SJSA1 (cell line): ENCODE data around the gene LTO1. TPM values are rescaled to one million over a fixed set of nuclear protein-coding genes. Genes with fewer than 3 reads are reported as not detected.
"Not testable (repeated sequence)": the region's sequence is repeated elsewhere in the genome, so short reads cannot be mapped to it uniquely, and the experiment has no call there.

Source experiments
- DNase-seq, 2 experiments: peaks; one replicate each; pipeline ENCODE4 v3.0.0-alpha.2; 2015 to 2020; ENCODE audit warnings: low spot score in 2 of 2, low read depth in 1 of 2
- H3K27ac ChIP-seq: fragments of 250-450 bp; sonication (Bioruptor Pico); 2 replicates; pipeline ENCODE4 v1.5.1; 2020; ENCODE audit warnings: mild to moderate bottlenecking, moderate library complexity
- H3K27me3 ChIP-seq: fragments of 250-450 bp; sonication (Bioruptor Pico); replicated peaks from 2 replicates; pipeline ENCODE4 v1.5.1; 2020; ENCODE audit warnings: mild to moderate bottlenecking, moderate library complexity
- H3K36me3 ChIP-seq: fragments of 250-450 bp; sonication (Bioruptor Pico); 2 replicates; pipeline ENCODE4 v1.5.1; 2020; ENCODE audit warnings: mild to moderate bottlenecking
- H3K4me1 ChIP-seq: fragments of 250-450 bp; sonication (Bioruptor Pico); replicated peaks from 2 replicates; pipeline ENCODE4 v1.6.1; 2021; ENCODE audit warnings: mild to moderate bottlenecking
- H3K4me3 ChIP-seq: fragments of 250-450 bp; sonication (Bioruptor Pico); 2 replicates; pipeline ENCODE4 v1.5.1; 2020; ENCODE audit warnings: mild to moderate bottlenecking
- H3K9me3 ChIP-seq: fragments of 250-450 bp; sonication (Bioruptor Pico); replicated peaks from 2 replicates; pipeline ENCODE4 v1.5.1; 2020; ENCODE audit warnings: mild to moderate bottlenecking
- total RNA-seq: library from RNA; depleted of rRNA; stranded (reverse); fragments of >200 nt; shearing (Covaris generic); gene quantifications from 2 replicates; pipeline ENCODE4 v1.2.3, GENCODE V29; 2014

The LTO1 gene
- total RNA-seq, 1 experiment from 2014 or later: 54.7 TPM

- not testable (repeated sequence) for H3K36me3 ChIP-seq
- peak; percentile 74 to 84 for DNase-seq
Observed at GRCh38 chr11:69695995-69696394, 20.8 kb upstream of the LTO1 start.

DNA sequence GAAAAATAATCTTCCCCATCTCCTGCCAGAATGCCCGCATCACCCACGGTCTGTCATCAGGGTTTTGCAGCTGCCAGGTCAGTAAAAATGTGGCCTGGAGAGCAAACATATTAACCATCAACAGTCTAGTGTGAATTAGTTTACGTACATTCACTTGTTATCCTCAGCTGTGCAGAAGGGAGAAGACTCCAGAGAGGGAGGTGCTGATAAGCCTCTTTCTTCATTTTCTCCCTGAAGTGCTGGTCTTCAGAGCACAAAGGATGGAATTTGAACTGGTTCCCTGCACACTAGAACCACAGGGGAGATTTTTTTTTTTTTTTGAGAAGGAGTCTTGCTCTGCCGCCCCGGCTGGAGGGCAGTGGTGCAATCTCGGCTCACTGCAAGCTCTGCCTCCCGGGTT, 20.4 kb upstream of the LTO1 start:
- Histone ChIP-seq H3K4me1 (peaks cover 44% of the 10 kb centered on the region), H3K9me3 (peaks cover 5% of the 10 kb centered on the region; the same call in 1 of the 2 replicates), H3K36me3 (0 out of 2 replicates have a peak, but pooled peaks cover 3% of the 10 kb centered on the region), H3K27ac (peak overlapping the region; percentile 12; the same call in 1 of the 2 replicates), H3K4me3 (no peak overlapping the region), H3K27me3 (no peaks in the 10 kb centered on the region)
- peak in 1 of 2 experiments; percentile 79 for DNase-seq

More at GRCh38 chr11:69695995-69696394, 20.8 kb upstream of the LTO1 start:
- not testable (repeated sequence) for H3K27me3 ChIP-seq, H3K4me3 ChIP-seq, H3K27ac ChIP-seq, H3K9me3 ChIP-seq
- peaks cover 48% of the 10 kb centered on the region for H3K4me1 ChIP-seq

DNA sequence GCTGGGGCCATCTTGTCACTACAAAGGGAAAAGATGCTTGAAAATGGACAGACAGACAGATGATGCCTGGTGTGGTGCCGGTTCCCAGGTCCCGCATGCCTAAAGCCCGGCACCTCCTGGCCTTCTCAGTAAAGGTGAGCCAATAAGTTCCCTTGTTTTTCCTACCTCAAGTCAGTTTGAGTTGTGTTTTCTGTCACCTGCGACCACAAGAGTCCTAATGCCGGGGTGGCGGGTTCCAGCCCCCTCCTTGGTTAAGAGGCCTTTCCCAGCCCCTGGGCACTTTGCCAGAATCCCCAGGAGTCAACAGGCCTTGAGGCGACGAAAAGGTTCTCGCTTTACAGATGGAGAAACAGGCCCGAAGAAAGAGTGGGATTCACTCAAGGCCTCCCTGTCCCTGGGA, 19.6 kb upstream of the LTO1 start:
- H3K4me3 ChIP-seq: no peak overlapping the region
- peaks cover 37% of the 10 kb centered on the region for H3K4me1 ChIP-seq
- 0 out of 2 replicates have a peak, but pooled peaks cover 3% of the 10 kb centered on the region for H3K36me3 ChIP-seq
- DNase-seq: no peak
- H3K27me3 ChIP-seq: no peaks in the 10 kb centered on the region
- no peak overlapping the region for H3K27ac ChIP-seq
- peaks cover 5% of the 10 kb centered on the region; the same call in 1 of the 2 replicates for H3K9me3 ChIP-seq

- peaks cover 5% of the 10 kb centered on the region; the same call in 1 of the 2 replicates for H3K9me3 ChIP-seq
- H3K27me3 ChIP-seq: no peaks in the 10 kb centered on the region
- no peak overlapping the region for H3K27ac ChIP-seq
- H3K4me3 ChIP-seq: no peak overlapping the region
- no peak for DNase-seq
- no peaks in the 10 kb centered on the region for H3K36me3 ChIP-seq
- peaks cover 30% of the 10 kb centered on the region for H3K4me1 ChIP-seq
Observed at GRCh38 chr11:69692422-69692821, 17.3 kb upstream of the LTO1 start.

DNA sequence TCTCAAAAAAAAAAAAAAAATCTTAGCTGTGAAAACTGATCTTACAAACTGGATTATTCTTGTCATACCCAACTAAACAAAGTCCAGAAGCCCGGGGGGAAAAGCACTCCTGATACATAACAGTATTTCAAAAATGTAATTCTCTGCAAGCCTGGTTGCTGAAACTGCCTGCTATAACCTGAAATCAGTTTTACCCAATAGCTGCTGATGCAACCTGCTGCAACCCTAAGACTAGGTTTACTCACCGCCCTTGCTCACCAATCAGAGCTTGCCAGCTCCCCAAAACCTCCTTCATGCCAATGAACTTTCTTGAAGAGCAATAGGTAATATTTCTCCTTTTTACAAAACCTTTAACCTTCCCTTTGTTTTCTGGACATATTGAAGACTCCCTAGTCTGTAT, 16.3 kb upstream of the LTO1 start:
- Histone ChIP-seq H3K4me1 (peaks cover 29% of the 10 kb centered on the region), H3K27me3 (no peaks in the 10 kb centered on the region), H3K27ac (no peak overlapping the region), H3K4me3 (no peak overlapping the region), H3K9me3 (peaks cover 5% of the 10 kb centered on the region; the same call in 1 of the 2 replicates), H3K36me3 (no peaks in the 10 kb centered on the region)
- DNase-seq: no peak

- Histone ChIP-seq H3K4me1 (peaks cover 16% of the 10 kb centered on the region), H3K27me3 (no peaks in the 10 kb centered on the region), H3K9me3 (peaks cover 5% of the 10 kb centered on the region; the same call in 1 of the 2 replicates), H3K27ac (no peak overlapping the region), H3K36me3 (no peaks in the 10 kb centered on the region), H3K4me3 (no peak overlapping the region)
- no peak for DNase-seq
Observed at GRCh38 chr11:69689484-69690319, 14.5 kb upstream of the LTO1 start.

GRCh38 chr11:69687969-69688771, 13.0 kb upstream of the LTO1 start:
- not testable (repeated sequence) for DNase-seq, H3K4me3 ChIP-seq, H3K4me1 ChIP-seq, H3K36me3 ChIP-seq, H3K27me3 ChIP-seq, H3K27ac ChIP-seq, H3K9me3 ChIP-seq

GRCh38 chr11:69686856-69687255, 11.7 kb upstream of the LTO1 start:
- Histone ChIP-seq H3K36me3 (no peaks in the 10 kb centered on the region), H3K9me3 (no peaks in the 10 kb centered on the region), H3K27ac (no peak overlapping the region), H3K4me3 (no peak overlapping the region), H3K27me3 (no peaks in the 10 kb centered on the region), H3K4me1 (peaks cover 15% of the 10 kb centered on the region)
- no peak for DNase-seq

- Histone ChIP-seq H3K27ac (no peak overlapping the region), H3K4me3 (no peak overlapping the region), H3K9me3 (no peaks in the 10 kb centered on the region), H3K27me3 (no peaks in the 10 kb centered on the region), H3K4me1 (peaks cover 17% of the 10 kb centered on the region), H3K36me3 (no peaks in the 10 kb centered on the region)
- peak in 1 of 2 experiments; percentile 67 for DNase-seq
Observed at GRCh38 chr11:69686452-69686851, 11.3 kb upstream of the LTO1 start.

DNA sequence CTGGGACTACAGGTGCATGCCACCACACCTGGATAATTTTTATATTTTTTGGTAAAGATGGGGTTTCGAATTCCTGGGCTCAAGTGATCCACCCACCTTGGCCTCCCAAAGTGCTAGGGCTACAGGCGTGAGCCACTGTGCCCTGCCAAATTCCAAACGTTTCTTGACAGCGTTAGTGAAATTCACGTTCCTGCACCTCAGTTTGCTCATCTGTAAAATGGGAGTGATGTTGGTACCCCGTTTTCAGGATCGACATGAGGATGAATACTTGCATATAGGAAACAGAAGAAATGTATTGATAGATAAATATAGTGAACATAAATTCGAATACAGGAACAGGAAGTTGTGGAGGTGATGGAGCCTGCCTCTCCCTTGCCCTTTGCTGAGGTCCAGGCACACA, 10.2 kb upstream of the LTO1 start:
- peaks cover 17% of the 10 kb centered on the region for H3K4me1 ChIP-seq
- no peak for DNase-seq
- H3K27ac ChIP-seq: no peak overlapping the region
- no peaks in the 10 kb centered on the region for H3K9me3 ChIP-seq
- no peaks in the 10 kb centered on the region for H3K27me3 ChIP-seq
- no peak overlapping the region for H3K4me3 ChIP-seq
- no peaks in the 10 kb centered on the region for H3K36me3 ChIP-seq

GRCh38 chr11:69684651-69685050, 9.5 kb upstream of the LTO1 start:
- no peak overlapping the region for H3K27ac ChIP-seq
- H3K9me3 ChIP-seq: no peaks in the 10 kb centered on the region
- no peaks in the 10 kb centered on the region for H3K27me3 ChIP-seq
- no peak overlapping the region for H3K4me3 ChIP-seq
- no peaks in the 10 kb centered on the region for H3K36me3 ChIP-seq
- DNase-seq: no peak
- peaks cover 17% of the 10 kb centered on the region for H3K4me1 ChIP-seq

DNA sequence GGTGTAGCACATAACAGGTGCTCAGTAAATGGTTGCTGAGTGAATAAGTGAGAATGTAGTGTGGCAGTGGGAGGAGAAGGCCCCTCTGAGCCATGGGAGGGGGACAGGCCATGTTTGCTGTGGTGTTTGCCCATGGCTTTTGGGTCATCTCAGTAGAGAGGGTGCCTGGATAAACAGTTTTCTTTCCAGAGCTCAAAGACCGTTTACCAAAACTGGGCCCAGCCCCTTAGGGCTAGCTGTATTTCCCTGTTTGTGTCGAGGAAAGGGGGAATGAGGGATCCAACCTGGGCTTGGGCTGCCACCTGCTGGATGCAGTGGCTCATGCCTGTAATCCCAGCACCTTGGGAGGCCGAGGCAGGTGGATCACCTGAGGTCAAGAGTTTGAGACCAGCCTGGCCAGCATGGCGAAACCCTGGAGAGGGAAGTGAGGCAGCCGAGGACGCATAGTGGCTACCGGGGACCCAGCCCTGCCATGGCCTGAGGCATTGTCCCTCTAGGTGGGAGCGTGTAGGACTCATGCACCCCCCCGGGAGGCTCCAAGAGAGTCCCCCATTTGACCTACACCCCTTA, 8.7 kb upstream of the LTO1 start:
- H3K9me3 ChIP-seq: no peaks in the 10 kb centered on the region
- no peak overlapping the region for H3K27ac ChIP-seq
- no peaks in the 10 kb centered on the region for H3K36me3 ChIP-seq
- H3K4me1 ChIP-seq: peaks cover 17% of the 10 kb centered on the region
- peak; percentile 55 to 67 for DNase-seq
- no peak overlapping the region for H3K4me3 ChIP-seq
- H3K27me3 ChIP-seq: no peaks in the 10 kb centered on the region

DNA sequence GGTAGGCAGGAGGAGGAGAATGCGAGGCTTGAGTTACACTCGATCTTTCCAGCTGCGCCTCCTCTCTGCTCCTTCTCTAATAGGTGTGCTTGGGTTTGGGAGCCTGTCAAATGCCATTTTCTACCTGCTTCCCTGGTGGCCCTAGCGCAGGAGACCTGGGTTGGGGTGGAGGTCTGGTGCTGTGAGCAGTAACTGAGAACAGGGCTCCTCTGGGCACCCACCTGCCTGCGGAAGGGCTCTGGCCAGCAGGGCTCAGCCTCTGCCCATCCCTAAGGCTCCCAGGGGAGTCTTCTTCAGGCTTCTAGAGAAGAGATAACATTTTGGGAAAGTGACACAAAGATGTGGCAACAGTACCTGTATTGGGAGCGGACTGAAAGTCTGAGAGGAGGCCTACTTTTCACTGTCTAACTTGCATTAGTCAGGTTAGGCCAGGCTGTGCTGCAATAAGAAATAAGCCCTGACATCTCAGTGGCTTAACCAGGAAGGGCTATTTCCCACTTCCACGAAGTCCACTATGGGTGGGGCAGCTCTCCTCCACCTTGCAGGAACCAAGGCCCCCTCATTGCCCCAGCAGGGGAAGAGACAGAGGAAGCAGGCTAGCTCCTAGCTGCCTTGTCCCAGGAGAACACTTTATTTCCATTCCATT, 7.7 kb upstream of the LTO1 start:
- Histone ChIP-seq H3K27me3 (no peaks in the 10 kb centered on the region), H3K4me1 (peaks cover 17% of the 10 kb centered on the region), H3K36me3 (no peaks in the 10 kb centered on the region), H3K9me3 (no peaks in the 10 kb centered on the region), H3K27ac (no peak overlapping the region), H3K4me3 (no peak overlapping the region)
- no peak for DNase-seq
